Body of pancreas (tissue), 4 donors: ENCODE results near the gene RAB40C. TPM values are rescaled to one million over a fixed set of nuclear protein-coding genes. Genes with fewer than 3 reads are reported as not detected.

Source experiments
- ATAC-seq: fragments of 150-250 bp; one replicate; pipeline ENCODE4 v1.9.1; 2016
- DNase-seq, 4 donors: peaks; one replicate each; pipeline ENCODE4 v3.0.0-alpha.2; 2019
- H3K27ac ChIP-seq, 4 donors: fragments of 200-600 bp; sonication (generic); 1 replicate in 3 of 4; 2 replicates in 1 of 4; pipeline versions ENCODE4 v1.5.1 to v1.6.1; 2016 to 2019; ENCODE audit warnings: mild to moderate bottlenecking in 1 of 4, mixed read lengths in 1 of 4, moderate library complexity in 1 of 4
- H3K27me3 ChIP-seq, 2 donors: fragments of 200-600 bp; sonication (generic); one replicate each; pipeline ENCODE4 v1.6.0; 2016; ENCODE audit warnings: mild to moderate bottlenecking in 1 of 2
- H3K36me3 ChIP-seq, 2 donors: fragments of 200-600 bp; sonication (generic); replicated peaks in 1 of 2; 2 replicates each; pipeline ENCODE4 v1.5.1; 2016; ENCODE audit warnings: low read depth in 2 of 2; ENCODE audit not compliant: insufficient read depth in 1 of 2
- H3K4me1 ChIP-seq: fragments of 200-600 bp; sonication (generic); one replicate; pipeline ENCODE4 v1.6.0; 2016
- H3K4me3 ChIP-seq, 2 donors: fragments of 200-600 bp; sonication (generic); 1 replicate in 1 of 2; 2 replicates in 1 of 2; pipeline ENCODE4 v1.5.1; 2016 to 2019
- H3K9me3 ChIP-seq, 3 donors: fragments of 200-600 bp; sonication (generic); 1 replicate in 2 of 3; 2 replicates in 1 of 3; pipeline ENCODE4 v1.5.1; 2016
- CTCF ChIP-seq, 7 experiments: fragments of 450-650 bp in 4 of 7; fragments of 200-600 bp in 3 of 7; sonication (generic) in 3 of 7; IDR thresholded peaks; one replicate each; pipeline ENCODE4 v1.5.1; 2016 to 2019; ENCODE audit warnings: antibody characterized with exemption in 7 of 7
- POLR2A ChIP-seq, 3 donors: fragments of 450-650 bp; IDR thresholded peaks; one replicate each; pipeline ENCODE4 v1.6.1; 2016; ENCODE audit warnings: antibody characterized with exemption in 3 of 3, mild to moderate bottlenecking in 2 of 3
- WGBS, 2 donors: methylation state at CpG; one replicate each; pipeline ENCODE4 v1.1.5; 2017; 5-methylcytosine and 5-hydroxymethylcytosine counted together
- intact Hi-C: fragments of 100-400 bp; cut with DNase I; formaldehyde crosslinking; loops from one replicate; pipeline ENCODE4 v1.15.1; 2023
- total RNA-seq, 2 donors: library from RNA; depleted of rRNA; stranded (reverse); fragments of >200 nt; gene quantifications; one replicate each; pipeline ENCODE4 v1.1.0, GENCODE V29; 2016

Gene RAB40C
- total RNA-seq, 2 donors from 2014 or later = 37.2 to 41.0 TPM

DNA sequence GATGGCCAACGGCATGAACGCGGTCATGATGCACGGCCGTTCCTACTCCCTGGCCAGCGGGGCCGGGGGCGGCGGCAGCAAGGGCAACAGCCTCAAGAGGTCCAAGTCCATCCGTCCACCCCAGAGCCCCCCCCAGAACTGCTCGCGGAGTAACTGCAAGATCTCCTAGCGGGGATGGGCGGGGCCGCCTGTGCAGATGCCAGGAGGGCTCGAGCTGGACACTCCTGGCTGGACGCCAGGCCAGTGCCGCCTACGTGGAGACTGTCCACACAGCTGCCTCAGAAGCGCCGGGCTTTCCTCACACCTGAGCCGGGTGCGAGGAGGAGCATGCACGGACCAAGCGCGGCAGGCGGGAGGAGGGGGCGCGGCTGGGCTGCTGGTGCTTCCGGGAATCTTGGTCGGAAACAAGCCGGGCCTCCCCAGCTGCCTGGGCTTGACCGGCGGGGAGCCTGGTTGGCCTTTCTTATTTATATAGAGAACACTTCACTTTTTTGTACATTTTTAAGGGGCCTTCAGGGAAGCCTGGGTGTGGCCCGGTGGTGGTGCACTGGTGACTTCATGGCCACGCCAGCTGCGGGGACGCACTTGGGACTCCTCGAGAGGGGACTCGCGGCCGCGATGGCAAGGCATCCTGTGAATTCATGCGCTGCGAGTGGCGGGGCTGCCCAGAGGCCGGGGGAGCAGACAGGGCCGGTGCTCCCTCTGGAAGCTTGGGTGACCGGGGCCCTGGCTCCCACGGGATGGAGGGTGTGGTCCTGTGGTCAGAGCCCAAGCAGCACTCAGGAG, 37.8 kb downstream of the RAB40C start:
- DNase-seq = peak; percentile 36 to 60 (median 46)
- no peak overlapping the region for H3K27ac ChIP-seq

DNA sequence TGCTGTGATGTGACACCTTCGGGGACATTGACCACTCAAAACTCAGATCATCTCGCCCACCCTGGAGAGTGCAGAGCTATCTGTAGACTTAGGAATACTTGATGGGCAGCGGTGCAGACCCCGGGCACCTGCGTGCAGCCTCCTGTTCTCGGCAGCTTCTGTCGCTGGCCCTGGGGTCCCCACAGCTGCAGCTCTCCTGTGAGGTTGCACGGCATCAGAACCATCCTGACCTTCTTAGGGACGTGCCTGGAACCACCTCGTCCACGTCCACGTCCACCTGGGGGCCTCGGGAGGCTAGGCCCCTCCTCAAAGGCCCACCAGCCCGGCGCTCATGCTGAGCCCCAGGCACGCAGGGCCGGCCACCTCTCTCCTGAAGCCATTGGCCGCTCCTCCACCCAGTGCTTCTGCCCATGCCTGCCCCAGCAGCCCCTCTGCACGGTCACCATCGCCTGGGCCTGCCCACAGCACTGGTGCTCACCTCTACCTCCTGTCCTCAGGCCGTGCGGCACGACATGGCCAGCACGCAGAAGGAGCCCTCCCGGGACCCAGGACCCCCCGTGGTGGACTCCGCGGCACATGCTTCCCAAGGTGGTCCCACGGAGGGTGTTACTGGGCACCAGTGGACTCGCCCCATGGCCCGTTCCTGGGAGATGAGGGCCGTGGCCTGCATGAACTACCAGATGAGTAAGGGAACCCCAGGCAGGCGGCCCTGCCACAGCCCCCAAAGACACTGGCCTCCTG, 38.6 kb downstream of the RAB40C start:
- Histone ChIP-seq H3K27me3 (no peaks in the 10 kb centered on the region), H3K27ac (no peak overlapping the region), H3K4me3 (no peak overlapping the region), H3K36me3 (peaks cover 4 to 7% of the 10 kb centered on the region in 2 donors), H3K9me3 (no peaks in the 10 kb centered on the region), H3K4me1 (peaks cover 14% of the 10 kb centered on the region)
- intact Hi-C loops = no loop called here
- DNase-seq = peak in 1 of 4 donors; percentile 15
- no peak for ATAC-seq
- 94 to 97% methylated on average over 17 to 25 of the region's 33 CpGs for WGBS, 2 donors
- TF ChIP-seq CTCF (IDR thresholded peaks at IDR 0.05) = no peak
- no peak for TF ChIP-seq POLR2A (IDR thresholded peaks at IDR 0.05)

More for the DNA sequence above, 37.8 kb downstream of the RAB40C start:
- ATAC-seq = no peak
- intact Hi-C loops = no loop called here
- no peaks in the 10 kb centered on the region for H3K27me3 ChIP-seq
- TF ChIP-seq CTCF (IDR thresholded peaks at IDR 0.05) (no peak), POLR2A (IDR thresholded peaks at IDR 0.05) (no peak)
- H3K9me3 ChIP-seq = no peaks in the 10 kb centered on the region
- H3K4me3 ChIP-seq = no peak overlapping the region
- peaks cover 4 to 7% of the 10 kb centered on the region in 2 donors for H3K36me3 ChIP-seq
- H3K4me1 ChIP-seq = peaks cover 14% of the 10 kb centered on the region
- WGBS, 2 donors = 83 to 88% methylated on average over 23 to 48 of the region's 50 CpGs

DNA sequence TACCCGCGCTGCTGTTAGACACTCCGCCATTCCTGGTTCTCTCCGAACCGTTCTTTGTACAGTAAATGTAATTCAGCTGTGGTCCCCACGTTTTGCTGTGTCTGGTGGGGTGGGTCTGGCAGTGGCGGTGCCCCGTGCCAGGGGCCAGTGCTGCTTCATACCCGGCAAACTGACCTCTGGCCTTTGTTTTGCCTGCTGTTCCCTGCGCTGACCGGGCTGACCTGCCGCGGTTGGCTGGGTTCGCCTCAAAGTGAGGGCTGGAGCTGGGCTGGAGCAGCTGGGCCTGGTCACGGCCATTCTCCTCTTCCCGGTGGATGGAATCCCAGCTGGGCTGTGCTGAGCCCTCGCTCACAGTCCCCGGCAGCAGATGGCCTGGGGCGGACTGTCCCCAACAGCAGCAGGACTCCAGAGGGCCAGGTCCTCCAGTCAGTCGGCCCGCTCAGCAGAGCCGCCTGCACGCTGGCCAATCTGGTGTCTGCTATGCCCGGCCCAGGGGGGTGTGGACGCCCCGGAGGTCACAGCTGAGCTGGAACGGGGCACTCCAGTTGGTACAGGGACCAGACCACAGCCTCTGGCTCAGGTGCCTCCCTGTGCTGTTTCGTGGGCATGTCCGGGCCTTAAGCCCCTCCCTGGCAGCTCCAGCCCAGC, 39.4 kb downstream of the RAB40C start:
- peaks cover 4 to 7% of the 10 kb centered on the region in 2 donors for H3K36me3 ChIP-seq

DNA sequence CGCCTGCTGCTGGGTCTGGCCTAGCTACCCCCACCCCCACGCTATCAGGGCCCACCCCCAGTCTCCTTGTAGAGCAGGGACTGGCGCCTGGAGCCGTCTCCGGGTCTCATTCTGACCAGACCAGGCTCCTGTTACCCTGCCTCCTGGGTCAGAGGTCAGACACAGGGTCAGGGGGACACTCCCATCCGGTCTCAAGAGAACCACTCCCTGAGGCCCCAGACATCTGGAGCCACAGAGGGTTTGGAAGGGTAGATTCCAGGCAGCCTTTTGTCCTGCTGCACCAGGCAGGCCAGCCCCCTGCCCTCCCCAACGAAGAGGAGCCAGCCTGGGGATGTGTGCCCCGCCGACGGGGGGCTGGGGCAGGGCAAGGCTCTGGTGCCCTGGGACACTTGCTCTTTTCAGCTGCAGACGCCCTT, 40.0 kb downstream of the RAB40C start:
- TF ChIP-seq CTCF (IDR thresholded peaks at IDR 0.05) (no peak), POLR2A (IDR thresholded peaks at IDR 0.05) (no peak)
- intact Hi-C loops = no loop called here
- Histone ChIP-seq H3K27me3 (no peaks in the 10 kb centered on the region), H3K4me1 (peaks cover 17% of the 10 kb centered on the region), H3K36me3 (peaks cover 4 to 7% of the 10 kb centered on the region in 2 donors), H3K27ac (no peak overlapping the region), H3K4me3 (no peak overlapping the region), H3K9me3 (no peaks in the 10 kb centered on the region)
- WGBS, 2 donors = 40 to 55% methylated on average over 1 to 6 of the region's 11 CpGs
- peak in 2 of 4 donors; percentile 15 to 17 for DNase-seq
- ATAC-seq = peak; percentile 5

More for the DNA sequence above, 39.4 kb downstream of the RAB40C start:
- ATAC-seq (no peak), DNase-seq (peak in 2 of 4 donors; percentile 13 to 21)
- H3K27ac ChIP-seq = no peak overlapping the region
- 70 to 78% methylated on average over 15 to 28 of the region's 29 CpGs for WGBS, 2 donors
- TF ChIP-seq CTCF (IDR thresholded peaks at IDR 0.05) (no peak), POLR2A (IDR thresholded peaks at IDR 0.05) (no peak)
- H3K9me3 ChIP-seq = no peaks in the 10 kb centered on the region
- intact Hi-C loops = no loop called here
- H3K27me3 ChIP-seq = no peaks in the 10 kb centered on the region
- peaks cover 14% of the 10 kb centered on the region for H3K4me1 ChIP-seq
- no peak overlapping the region for H3K4me3 ChIP-seq
